Measurements from ENCODE around the gene NOC2L.
A peak's percentile ranks its signal among the peaks of the same experiment; 100 is the strongest.

NOC2L gene

DNA sequence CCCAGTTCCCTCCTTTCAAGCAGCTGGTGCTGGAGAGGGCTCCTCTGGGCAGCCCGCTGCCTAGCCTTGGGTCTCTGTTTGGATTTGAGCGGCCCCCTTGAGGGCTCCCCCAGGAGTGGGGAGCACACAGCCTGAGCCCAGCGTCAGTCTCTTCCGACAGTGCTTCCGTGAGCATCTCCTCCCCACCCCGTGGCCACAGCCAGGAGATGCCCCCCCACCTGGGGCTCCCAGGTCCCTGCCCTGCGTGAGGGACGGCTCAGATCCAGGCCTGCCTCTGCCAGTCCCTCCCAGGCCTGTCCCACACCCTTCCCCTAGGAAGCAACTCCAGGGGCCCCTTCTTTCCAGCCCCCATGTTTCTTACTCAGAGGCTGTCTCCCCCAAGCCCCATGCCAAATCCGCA is 31.8 kb downstream of the NOC2L start:
- DNase-seq = no peak

DNA sequence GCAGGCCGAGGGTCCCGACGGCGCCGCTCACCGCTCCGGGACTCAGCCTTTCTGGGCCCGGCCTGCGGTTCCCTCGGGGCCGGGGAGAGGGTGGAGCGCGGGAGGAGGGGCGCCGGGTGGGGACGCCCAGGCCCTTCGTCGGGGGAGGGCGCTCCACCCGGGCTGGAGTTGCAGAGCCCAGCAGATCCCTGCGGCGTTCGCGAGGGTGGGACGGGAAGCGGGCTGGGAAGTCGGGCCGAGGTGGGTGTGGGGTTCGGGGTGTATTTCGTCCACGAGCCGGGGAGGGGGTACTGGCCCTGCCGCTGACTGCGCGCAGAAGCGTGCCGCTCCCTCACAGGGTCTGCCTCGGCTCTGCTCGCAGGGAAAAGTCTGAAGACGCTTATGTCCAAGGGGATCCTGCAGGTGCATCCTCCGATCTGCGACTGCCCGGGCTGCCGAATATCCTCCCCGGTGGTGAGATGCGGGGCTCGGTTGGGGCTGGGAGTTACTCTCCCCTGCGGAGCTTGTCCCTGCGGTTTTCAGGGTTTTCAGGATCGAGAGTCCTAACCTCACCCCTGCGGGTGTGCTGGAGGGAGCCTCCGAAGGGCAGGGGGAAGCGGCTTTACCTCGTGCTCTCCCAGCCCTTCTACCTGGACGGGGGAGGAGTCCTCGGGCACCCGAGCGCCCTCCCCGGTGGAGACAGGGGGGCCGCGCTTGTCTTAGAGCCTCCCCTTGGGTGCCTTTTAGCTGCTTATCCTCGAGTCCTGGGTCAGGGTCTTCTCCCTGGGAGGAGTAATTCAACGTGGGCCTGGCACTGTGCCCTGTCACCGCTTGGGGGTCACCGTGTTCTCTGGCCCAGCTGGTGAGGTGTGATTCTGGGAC is 33.3 kb downstream of the NOC2L start:
- peak; percentile 17 for DNase-seq

DNA sequence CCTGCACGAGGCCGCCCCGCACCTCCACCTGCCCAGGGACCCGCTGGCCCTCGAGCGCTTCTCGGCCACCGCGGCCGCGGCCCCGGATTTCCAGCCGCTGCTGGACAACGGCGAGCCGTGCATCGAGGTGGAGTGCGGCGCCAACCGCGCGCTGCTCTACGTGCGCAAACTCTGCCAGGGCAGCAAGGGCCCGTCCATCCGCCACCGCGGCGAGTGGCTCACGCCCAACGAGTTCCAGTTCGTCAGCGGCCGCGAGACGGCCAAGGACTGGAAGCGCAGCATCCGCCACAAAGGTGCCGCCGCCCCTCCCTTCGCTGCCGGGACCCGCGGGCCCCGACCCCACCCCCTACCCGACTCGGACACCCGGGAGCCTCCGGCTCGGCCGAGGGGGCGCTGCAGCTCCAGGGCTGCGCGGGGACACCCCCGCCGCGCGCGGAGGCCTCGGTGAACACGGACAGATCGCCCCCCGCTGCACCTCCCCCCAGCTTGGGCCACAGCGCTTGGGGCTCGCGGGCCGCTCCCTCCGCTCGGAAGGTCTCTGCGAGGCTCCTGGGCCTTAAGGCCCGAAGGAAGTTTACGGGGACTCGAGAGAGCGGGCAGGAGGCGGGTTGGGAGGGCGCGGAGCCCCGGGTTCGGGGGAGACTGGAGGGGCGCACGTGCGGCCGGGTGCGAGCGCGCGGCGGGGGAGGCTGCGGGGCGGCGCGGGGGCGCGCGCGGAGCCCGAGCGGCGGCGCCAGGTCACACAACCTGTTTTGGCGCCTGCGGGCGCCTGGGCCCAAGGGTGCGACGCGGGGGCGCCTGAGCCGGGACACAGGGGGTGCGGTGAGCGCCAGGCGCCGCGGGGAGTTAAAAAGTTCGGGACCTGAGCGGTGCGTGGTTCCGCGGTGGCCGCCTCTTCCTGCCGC is 34.1 kb downstream of the NOC2L start:
- peak; percentile 49 for DNase-seq

GRCh38 chr1:923991-924655 is 34.9 kb downstream of the NOC2L start:
- peak; percentile 49 for DNase-seq

DNA sequence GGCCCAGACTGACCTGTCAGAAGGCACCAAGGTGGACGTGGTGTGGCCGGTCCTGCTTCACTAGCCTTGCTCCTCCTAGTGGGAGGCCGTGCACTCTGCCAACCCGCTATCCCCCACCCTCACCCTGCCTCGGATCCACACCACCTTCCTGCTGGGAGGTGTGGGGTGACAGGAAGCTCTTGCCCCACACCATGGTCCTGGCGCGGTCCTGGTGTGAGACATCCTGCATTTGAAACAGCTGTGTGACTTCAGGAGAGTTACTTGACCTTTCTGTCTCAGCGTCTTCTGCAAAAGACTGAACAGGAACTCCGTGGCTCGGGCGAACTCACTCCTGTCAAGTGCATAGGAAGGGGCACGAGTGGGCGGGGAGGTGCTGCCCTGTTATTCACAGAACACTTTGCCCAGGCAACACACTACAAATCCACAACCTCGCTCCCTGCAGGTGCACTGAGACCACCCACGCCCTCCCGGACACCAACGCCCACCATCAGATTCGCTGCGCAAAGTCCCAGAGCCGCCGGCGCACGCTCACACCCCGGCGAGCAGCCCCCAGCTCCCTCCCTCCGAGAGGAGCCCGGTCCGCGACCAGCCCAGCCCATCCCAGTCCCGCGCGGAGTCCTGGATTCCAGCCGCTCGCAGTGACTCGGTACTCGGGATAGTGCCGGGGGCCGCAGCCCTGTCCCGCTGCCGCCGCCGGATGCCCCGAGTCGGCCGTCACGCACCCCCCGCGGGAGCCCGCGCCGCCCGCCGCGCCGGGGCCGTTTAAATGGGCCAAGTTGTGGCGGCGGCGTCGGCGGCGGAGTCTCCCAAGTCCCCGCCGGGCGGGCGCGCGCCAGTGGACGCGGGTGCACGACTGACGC is 35.7 kb downstream of the NOC2L start, which contains the start of gene SAMD11:
Gene SAMD11 (plus strand): TSS at position 793 of the 860 bp plus-strand sequence. CDS start 509 bp downstream, outside the sequence.
- DNase-seq = peak; percentile 55

- DNase-seq = peak; percentile 63
These were observed 37.8 kb downstream of the NOC2L start for GRCh38 chr1:921011-921837.

GRCh38 chr1:920521-920920 is 38.5 kb downstream of the NOC2L start:
- DNase-seq = no peak

DNA sequence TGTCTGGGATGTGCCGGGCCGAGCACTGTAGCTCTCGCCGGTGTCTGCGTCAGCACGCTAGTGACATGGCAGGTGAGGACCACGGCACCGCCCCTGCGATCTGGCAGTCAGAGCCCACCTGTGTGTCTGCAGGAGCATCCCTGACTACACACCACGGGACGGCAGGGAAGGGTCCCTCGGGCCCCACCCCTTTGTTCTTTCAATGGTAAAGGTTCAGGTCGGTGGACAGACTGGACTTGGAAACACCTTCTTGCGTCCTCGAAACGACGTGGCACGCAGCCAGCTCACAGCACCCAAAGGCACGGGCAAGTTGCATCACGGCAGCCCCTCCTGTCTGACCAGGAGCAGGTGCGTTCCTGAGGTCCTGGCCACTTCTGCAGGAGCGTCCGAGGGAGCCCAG is 39.0 kb downstream of the NOC2L start:
- peak; percentile 48 for DNase-seq

- DNase-seq = no peak
These were observed 39.7 kb downstream of the NOC2L start for GRCh38 chr1:919271-919872.

DNA sequence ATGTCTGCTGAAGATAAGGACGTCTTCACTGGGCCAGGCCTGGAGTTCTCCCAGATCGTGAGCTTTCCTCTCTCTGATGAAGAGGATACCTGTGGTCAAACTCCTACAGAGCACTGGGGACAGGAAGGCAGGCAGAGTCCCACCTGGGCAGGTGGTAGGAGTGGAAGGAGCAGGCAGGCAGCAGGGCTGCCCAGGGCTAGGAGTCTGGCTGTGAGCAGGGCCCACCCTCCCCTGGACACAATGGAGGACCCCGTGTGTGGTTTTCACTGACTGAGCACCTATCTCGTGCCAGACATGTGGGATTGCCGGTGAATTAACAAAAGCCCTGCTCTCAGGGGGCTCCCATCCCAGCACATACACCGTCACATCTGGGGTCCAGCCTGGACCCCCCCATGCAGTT is 40.2 kb downstream of the NOC2L start:
- no peak for DNase-seq

GRCh38 chr1:918353-918752 is 40.7 kb downstream of the NOC2L start:
- DNase-seq = no peak

DNA sequence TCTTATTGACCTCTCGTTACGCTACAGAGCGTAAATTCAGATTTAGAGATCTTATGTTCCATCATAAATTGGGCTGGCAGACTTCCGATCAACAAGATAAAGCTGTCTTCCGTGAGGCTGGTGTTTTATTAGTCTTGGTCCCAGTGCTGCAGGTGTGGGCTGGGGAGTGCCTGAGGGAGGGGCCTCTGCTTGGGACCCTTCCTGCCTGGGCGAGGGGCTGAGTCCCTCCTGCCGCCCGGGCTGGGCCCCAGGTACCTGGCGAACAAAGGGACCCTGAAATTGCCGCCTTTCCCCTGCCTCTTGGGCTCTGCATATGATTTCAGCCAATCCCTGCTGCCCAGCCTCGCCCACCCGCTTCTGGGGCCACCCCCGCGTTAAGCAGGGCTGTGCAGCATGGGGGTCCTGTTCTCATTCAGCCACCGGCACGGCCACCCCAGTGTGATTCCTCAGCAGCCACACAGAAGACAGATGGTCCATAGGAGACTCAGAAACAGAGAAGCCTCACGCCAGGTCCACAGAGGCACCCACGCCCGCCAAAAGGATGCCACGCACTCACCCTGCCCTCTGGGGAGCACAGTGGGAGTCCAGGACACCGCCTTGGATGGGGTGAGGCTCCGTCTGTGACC is 41.5 kb downstream of the NOC2L start:
- no peak for DNase-seq

DNA sequence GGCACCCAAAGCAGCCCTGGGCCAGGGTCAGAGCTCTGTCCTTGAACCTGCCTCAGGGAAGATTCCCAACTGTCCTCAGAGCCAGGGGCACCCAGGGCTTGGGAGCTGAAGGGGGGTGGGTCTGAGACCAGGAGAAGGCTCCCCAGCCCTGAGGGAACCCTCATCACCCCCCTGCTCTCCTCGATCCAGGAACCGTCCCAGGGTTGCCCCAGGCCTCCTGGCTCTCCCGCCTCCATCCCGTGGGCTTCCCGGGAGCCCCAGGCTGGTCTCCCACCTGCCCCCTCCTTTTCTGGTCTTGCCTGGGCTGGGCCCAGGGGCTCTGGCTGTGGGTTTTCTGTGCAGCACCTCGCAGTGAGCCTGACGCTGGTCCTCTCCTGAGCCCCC is 42.0 kb downstream of the NOC2L start:
- no peak for DNase-seq

GRCh38 chr1:916173-917075 is 42.6 kb downstream of the NOC2L start:
- no peak for DNase-seq

- no peak for DNase-seq
These were observed 43.5 kb downstream of the NOC2L start for GRCh38 chr1:915295-916172.

DNA sequence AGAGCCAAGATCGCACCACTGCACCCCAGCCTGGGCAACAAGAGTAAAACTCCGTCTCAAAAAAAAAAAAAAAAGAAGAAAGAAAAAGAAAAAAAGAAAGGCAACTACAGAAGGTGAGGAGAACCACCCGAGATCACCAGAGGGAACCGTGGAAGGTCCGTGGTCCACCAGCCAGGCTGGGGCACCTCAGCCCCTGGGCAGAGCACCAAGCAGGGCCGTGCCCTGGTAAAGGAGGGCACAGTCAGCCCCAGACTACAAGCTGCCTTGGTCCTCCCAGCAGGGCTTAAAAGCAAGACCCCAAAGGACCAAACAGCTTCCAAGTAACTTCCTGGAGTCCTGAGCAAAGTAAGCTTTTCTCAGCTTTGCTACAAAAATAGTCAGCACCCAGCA is 44.2 kb downstream of the NOC2L start:
- no peak for DNase-seq

DNA sequence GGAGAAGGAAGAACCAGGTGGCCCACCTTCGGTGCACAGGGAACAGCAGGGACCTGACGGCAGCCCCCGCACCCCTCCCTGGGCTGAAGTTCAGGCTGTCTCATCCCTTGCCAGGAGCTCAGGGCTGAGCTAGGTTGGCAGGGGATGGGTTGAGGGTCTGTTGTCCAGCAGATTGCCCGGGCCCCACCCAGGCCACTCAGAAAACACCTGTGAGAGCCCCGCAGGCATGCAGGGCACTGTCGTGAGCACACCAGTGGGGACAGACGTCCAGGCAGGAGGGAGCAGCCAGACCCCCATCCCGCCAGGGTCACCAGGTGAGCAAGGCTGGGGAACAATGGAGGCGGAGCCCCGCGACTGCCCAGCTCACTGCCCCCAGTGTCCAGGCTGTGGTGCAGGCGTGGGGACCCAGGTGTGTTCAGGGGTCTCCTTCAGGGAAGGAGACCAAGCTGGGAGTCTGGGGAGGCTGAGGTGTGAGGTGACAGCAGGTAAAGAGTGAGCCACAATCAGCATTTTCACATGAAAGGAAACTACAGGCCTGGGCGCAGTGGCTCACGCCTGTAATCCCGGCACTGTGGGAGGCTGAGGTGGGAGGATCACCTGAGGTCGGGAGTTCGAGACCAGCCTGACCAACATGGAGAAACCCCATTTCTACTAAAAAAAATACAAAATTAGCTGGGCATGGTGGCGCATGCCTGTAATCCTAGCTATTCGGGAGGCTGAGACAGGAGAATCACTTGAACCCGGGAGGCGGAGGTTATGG is 44.7 kb downstream of the NOC2L start:
- DNase-seq = no peak
